ENCODE results near the gene ITM2A.

The ITM2A gene

GRCh38 chrX:79366873-79367749 lies at the start of gene ITM2A:
TSS of gene ITM2A (minus strand) at chrX:79367334. CDS start at chrX:79367215, 119 bp downstream.
- peak; percentile 11 for TF ChIP-seq CTCF (IDR thresholded peaks at IDR 0.05; ENCODE audit: insufficient read depth, low read length, poor library complexity, severe bottlenecking)
- Histone ChIP-seq H3K4me3 (replicated peaks; ENCODE audit: low read depth, low read length) (peak within 1 kb of the TSS; percentile 67), H3K27me3 (replicated peaks; ENCODE audit: control insufficient read depth, insufficient read depth, low read length) (no peaks in the 10 kb centered on the region), H3K36me3 (ENCODE audit: control insufficient read depth, insufficient read depth, low read length) (no peaks in the 10 kb centered on the region)
- peak; percentile 61 for DNase-seq (ENCODE audit: extremely low read depth, insufficient read length)

GRCh38 chrX:79415056-79415455 lies 47.9 kb upstream of the ITM2A start:
- no peak for TF ChIP-seq CTCF (IDR thresholded peaks at IDR 0.05; ENCODE audit: insufficient read depth, low read length, poor library complexity, severe bottlenecking)
- Histone ChIP-seq H3K27me3 (replicated peaks; ENCODE audit: control insufficient read depth, insufficient read depth, low read length) (no peaks in the 10 kb centered on the region), H3K36me3 (ENCODE audit: control insufficient read depth, insufficient read depth, low read length) (no peaks in the 10 kb centered on the region), H3K4me3 (replicated peaks; ENCODE audit: low read depth, low read length) (no peak overlapping the region)
- no peak for DNase-seq (ENCODE audit: extremely low read depth, insufficient read length)

- no peak for DNase-seq (ENCODE audit: extremely low read depth, insufficient read length)
- Histone ChIP-seq H3K36me3 (ENCODE audit: control insufficient read depth, insufficient read depth, low read length) (no peaks in the 10 kb centered on the region), H3K4me3 (replicated peaks; ENCODE audit: low read depth, low read length) (no peak overlapping the region), H3K27me3 (replicated peaks; ENCODE audit: control insufficient read depth, insufficient read depth, low read length) (no peaks in the 10 kb centered on the region)
- TF ChIP-seq CTCF (IDR thresholded peaks at IDR 0.05; ENCODE audit: insufficient read depth, low read length, poor library complexity, severe bottlenecking), result no peak
Observed at GRCh38 chrX:79413963-79414362, 46.8 kb upstream of the ITM2A start.

GRCh38 chrX:79412972-79413371 lies 45.8 kb upstream of the ITM2A start:
- peak; percentile 38 for TF ChIP-seq CTCF (IDR thresholded peaks at IDR 0.05; ENCODE audit: insufficient read depth, low read length, poor library complexity, severe bottlenecking)
- no peak for DNase-seq (ENCODE audit: extremely low read depth, insufficient read length)

GRCh38 chrX:79412166-79412565 lies 45.0 kb upstream of the ITM2A start:
- Histone ChIP-seq H3K27me3 (replicated peaks; ENCODE audit: control insufficient read depth, insufficient read depth, low read length) (no peaks in the 10 kb centered on the region), H3K36me3 (ENCODE audit: control insufficient read depth, insufficient read depth, low read length) (no peaks in the 10 kb centered on the region), H3K4me3 (replicated peaks; ENCODE audit: low read depth, low read length) (no peak overlapping the region)
- no peak for TF ChIP-seq CTCF (IDR thresholded peaks at IDR 0.05; ENCODE audit: insufficient read depth, low read length, poor library complexity, severe bottlenecking)
- no peak for DNase-seq (ENCODE audit: extremely low read depth, insufficient read length)

More at GRCh38 chrX:79412972-79413371, 45.8 kb upstream of the ITM2A start:
- Histone ChIP-seq H3K27me3 (replicated peaks; ENCODE audit: control insufficient read depth, insufficient read depth, low read length) (no peaks in the 10 kb centered on the region), H3K4me3 (replicated peaks; ENCODE audit: low read depth, low read length) (no peak overlapping the region), H3K36me3 (ENCODE audit: control insufficient read depth, insufficient read depth, low read length) (no peaks in the 10 kb centered on the region)

Data from GM06990 (cell line).